Endothelial cell of umbilical vein (primary cell): ENCODE measurements around the gene SMARCAD1. TPM values are rescaled to one million over a fixed set of nuclear protein-coding genes. Genes with fewer than 3 reads are reported as not detected.

Experiments
- BruUV-seq: library from RNA; stranded (reverse); fragments of 400-500 nt; replicated peaks from 2 replicates; lab custom pipeline; 2021; lab: Mats Ljungman, UMichigan
- CTCF ChIA-PET: fragments of 300-600, 350-600 bp; sonication (Branson Sonifier 250); formaldehyde crosslinking; loops from one replicate; lab custom pipeline; 2021; ENCODE audit warnings: antibody characterized with exemption, inconsistent platforms; lab: Charles Lee
- POLR2A ChIA-PET: fragments of 300-600, 350-600 bp; sonication (Branson Sonifier 250); formaldehyde crosslinking; loops from one replicate; lab custom pipeline; 2021; ENCODE audit warnings: antibody characterized with exemption, inconsistent platforms; lab: Charles Lee
- DNase-seq: peaks from one replicate; pipeline ENCODE4 v3.0.0-alpha.2; 2011; ENCODE audit warnings: low read depth, low spot score
- FAIRE-seq: peaks from 2 replicates; lab custom pipeline; 2011; peaks lifted over from hg19 to GRCh38; lab: Jason Lieb, UNC
- H2AFZ ChIP-seq: 2 replicates; pipeline ENCODE4 v1.6.0; 2012; ENCODE audit warnings: low read depth, low read length, control low read depth, inconsistent platforms
- H3K27ac ChIP-seq: 2 replicates; pipeline ENCODE4 v1.5.1; 2011; ENCODE audit warnings: low read depth, mild to moderate bottlenecking, control low read depth, low read length, moderate library complexity; ENCODE audit not compliant: insufficient read depth
- H3K27me3 ChIP-seq, 2 experiments: 2 replicates each; pipeline versions ENCODE4 v1.6.0 to v1.6.1; 2011; ENCODE audit warnings: low read length in 2 of 2, mixed read lengths in 1 of 2; ENCODE audit not compliant: control insufficient read depth in 2 of 2, insufficient read depth in 2 of 2
- H3K36me3 ChIP-seq, 2 experiments: 2 replicates in 1 of 2; 3 replicates in 1 of 2; pipeline ENCODE4 v1.5.1; 2011; ENCODE audit warnings: low read length in 2 of 2, mild to moderate bottlenecking in 1 of 2, moderate library complexity in 1 of 2; ENCODE audit not compliant: control insufficient read depth in 2 of 2, insufficient read depth in 2 of 2; ENCODE audit errors: extremely low read depth in 1 of 2
- H3K4me1 ChIP-seq: 3 replicates; pipeline ENCODE4 v1.5.1; 2011; ENCODE audit warnings: mild to moderate bottlenecking, low read length; ENCODE audit not compliant: control insufficient read depth, insufficient read depth; ENCODE audit errors: extremely low read depth
- H3K4me2 ChIP-seq: 2 replicates; pipeline ENCODE4 v1.6.1; 2011; ENCODE audit warnings: low read length, control low read depth, mixed read lengths; ENCODE audit not compliant: insufficient read depth
- H3K4me3 ChIP-seq, 3 experiments: fragments of 200-600 bp in 1 of 3; sonication (generic), shearing (Covaris generic) in 1 of 3; replicated peaks in 1 of 3; 2 replicates each; pipeline ENCODE4 v1.5.1; 2011 to 2016; ENCODE audit warnings: control low read depth in 3 of 3, low read length in 3 of 3, mild to moderate bottlenecking in 2 of 3, inconsistent platforms in 1 of 3, low read depth in 1 of 3, moderate library complexity in 1 of 3; ENCODE audit not compliant: insufficient read depth in 1 of 3
- H3K79me2 ChIP-seq: 2 replicates; pipeline ENCODE4 v1.6.0; 2012; ENCODE audit warnings: low read length, inconsistent platforms; ENCODE audit not compliant: control insufficient read depth, insufficient read depth
- H3K9ac ChIP-seq: replicated peaks from 2 replicates; pipeline ENCODE3; 2011; ENCODE audit warnings: low read length, control low read depth; ENCODE audit not compliant: insufficient read depth; ENCODE audit errors: extremely low read depth
- H3K9me1 ChIP-seq: replicated peaks from 3 replicates; pipeline ENCODE4 v1.6.0; 2011; ENCODE audit warnings: mild to moderate bottlenecking, low read length; ENCODE audit not compliant: control insufficient read depth, insufficient read depth; ENCODE audit errors: extremely low read depth
- H3K9me3 ChIP-seq: replicated peaks from 2 replicates; pipeline ENCODE4 v1.5.1; 2012; ENCODE audit warnings: low read length, inconsistent platforms; ENCODE audit not compliant: control insufficient read depth, insufficient read depth
- H4K20me1 ChIP-seq: replicated peaks from 2 replicates; pipeline ENCODE3; 2011; ENCODE audit warnings: mild to moderate bottlenecking, low read length; ENCODE audit not compliant: control insufficient read depth, insufficient read depth; ENCODE audit errors: extremely low read depth
- CTCF ChIP-seq, 2 donors: IDR thresholded peaks; 1 replicate in 1 of 2; 2 replicates in 1 of 2; pipeline ENCODE4 v1.5.1; 2011; ENCODE audit warnings: low read length in 2 of 2, mild to moderate bottlenecking in 2 of 2, moderate library complexity in 2 of 2, control low read depth in 1 of 2, inconsistent platforms in 1 of 2, low read depth in 1 of 2; ENCODE audit not compliant: insufficient read depth in 1 of 2; ENCODE audit errors: extremely low read depth in 1 of 2
- EZH2 ChIP-seq: IDR thresholded peaks from 2 replicates; pipeline ENCODE4 v1.6.1; 2012; ENCODE audit warnings: borderline replicate concordance, low read depth, mild to moderate bottlenecking, moderate library complexity, low read length, inconsistent platforms; ENCODE audit not compliant: severe bottlenecking
- FOS ChIP-seq: IDR thresholded peaks from 2 replicates; pipeline ENCODE4 v1.6.1; 2011; ENCODE audit warnings: mild to moderate bottlenecking, low read length, moderate library complexity, borderline replicate concordance; ENCODE audit not compliant: insufficient read depth
- GATA2 ChIP-seq: IDR thresholded peaks from 2 replicates; pipeline ENCODE4 v1.7.0; 2011; ENCODE audit warnings: low read depth, mild to moderate bottlenecking, moderate library complexity, mixed read lengths, low read length; ENCODE audit not compliant: insufficient read length, insufficient read depth
- JUN ChIP-seq: IDR thresholded peaks from 2 replicates; pipeline ENCODE4 v1.6.1; 2011; ENCODE audit warnings: borderline replicate concordance, low read depth; ENCODE audit not compliant: insufficient read length, insufficient read depth
- MAX ChIP-seq: IDR thresholded peaks from 2 replicates; pipeline ENCODE4 v1.6.1; 2011; ENCODE audit not compliant: insufficient read depth, insufficient read length
- MYC ChIP-seq: IDR thresholded peaks from one replicate; pipeline ENCODE4 v1.6.1; 2011; ENCODE audit warnings: mild to moderate bottlenecking, low read depth, low read length
- POLR2A ChIP-seq: IDR thresholded peaks from 2 replicates; pipeline ENCODE4 v1.6.1; 2012; ENCODE audit warnings: low read depth, mild to moderate bottlenecking, control low read depth, low read length
- POLR2AphosphoS5 ChIP-seq: IDR thresholded peaks from 2 replicates; pipeline ENCODE4 v1.6.1; 2012; ENCODE audit warnings: low read depth, mild to moderate bottlenecking, control low read depth, low read length, moderate library complexity; ENCODE audit not compliant: insufficient read depth
- dilution Hi-C: fragments of 300-500 bp; cut with MboI; formaldehyde crosslinking; loops from one replicate; pipeline ENCODE4 v1.15.0; 2019; ENCODE audit warnings: low sequenced_read_pairs; ENCODE audit not compliant: extremely low pct_ligation_motif_present
- intact Hi-C: fragments of 100-400 bp; cut with micrococcal nuclease; formaldehyde crosslinking; loops from one replicate; pipeline ENCODE4 v1.10.0; 2022
- polyA plus RNA-seq, 4 experiments: library from polyadenylated mRNA; depleted of rRNA in 3 of 4; stranded (reverse) in 3 of 4; unstranded in 1 of 4; fragments of >200 nt; gene quantifications; 2 replicates each; pipeline versions ENCODE4 v1.2.1 to v1.2.3, GENCODE V29; 2011 to 2012; ENCODE audit warnings: missing spikeins in 1 of 4
- total RNA-seq: library from RNA; stranded (reverse); gene quantifications from 2 replicates; pipeline ENCODE4 v1.2.3, GENCODE V29; 2021

The SMARCAD1 gene
- total and polyA plus RNA-seq, 2 donors (not counting 3 experiments of a cell fraction or from before 2014, with no cell fraction given) = 15.5 to 34.8 TPM

GRCh38 chr4:94235825-94236224 is 28.2 kb downstream of the SMARCAD1 start:
- TF ChIP-seq MYC = no peak
- no peak for TF ChIP-seq EZH2
- TF ChIP-seq JUN = no peak
- TF ChIP-seq POLR2A = no peak
- no peak for TF ChIP-seq MAX
- TF ChIP-seq GATA2 = no peak
- no peak for TF ChIP-seq POLR2AphosphoS5
- TF ChIP-seq FOS = no peak
- TF ChIP-seq CTCF (IDR thresholded peaks at IDR 0.05; ENCODE audit: extremely low read depth in 1 of 2, insufficient read depth in 1 of 2, low read depth in 1 of 2, low read length in 2 of 2) = no peak
- peaks cover 0 to 3% of the 10 kb centered on the region in 2 experiments for H3K36me3 ChIP-seq
- ChIA-PET POLR2A (interaction anchor here (0.9 kb wide), 1 partner anchor 20 kb away, joined by 5 read pairs; no protein-coding TSS in a partner anchor), CTCF (interaction anchor here (2.2 kb wide), 1 partner anchor 9 kb away, joined by 8 read pairs; no protein-coding TSS in a partner anchor)
- H3K9me3 ChIP-seq = no peaks in the 10 kb centered on the region
- dilution Hi-C loops (no loop called here), intact Hi-C loops (no loop called here)
- no peak for FAIRE-seq
- no peaks in the 10 kb centered on the region for H3K9me1 ChIP-seq
- H3K79me2 ChIP-seq = no peaks in the 10 kb centered on the region
- no peak overlapping the region for H3K9ac ChIP-seq
- H3K4me1 ChIP-seq = peaks cover 6% of the 10 kb centered on the region
- H4K20me1 ChIP-seq = no peaks in the 10 kb centered on the region
- H3K4me3 ChIP-seq = no peak overlapping the region
- no peaks in the 10 kb centered on the region for H3K27me3 ChIP-seq
- BruUV-seq = no TSS peak
- H2AFZ ChIP-seq = no peak overlapping the region
- H3K4me2 ChIP-seq = no peak overlapping the region
- H3K27ac ChIP-seq = no peak overlapping the region
- DNase-seq = no peak
